Measurements from ENCODE around the gene CD53. TPM values are rescaled to one million over a fixed set of nuclear protein-coding genes. Genes with fewer than 3 reads are reported as not detected.
"Not testable (repeated sequence)": the region's sequence is repeated elsewhere in the genome, so short reads cannot be mapped to it uniquely, and the experiment has no call there.

Gene CD53
- polyA plus RNA-seq, 3 donors, result 826 to 1,222 (median 1,107) TPM

DNA sequence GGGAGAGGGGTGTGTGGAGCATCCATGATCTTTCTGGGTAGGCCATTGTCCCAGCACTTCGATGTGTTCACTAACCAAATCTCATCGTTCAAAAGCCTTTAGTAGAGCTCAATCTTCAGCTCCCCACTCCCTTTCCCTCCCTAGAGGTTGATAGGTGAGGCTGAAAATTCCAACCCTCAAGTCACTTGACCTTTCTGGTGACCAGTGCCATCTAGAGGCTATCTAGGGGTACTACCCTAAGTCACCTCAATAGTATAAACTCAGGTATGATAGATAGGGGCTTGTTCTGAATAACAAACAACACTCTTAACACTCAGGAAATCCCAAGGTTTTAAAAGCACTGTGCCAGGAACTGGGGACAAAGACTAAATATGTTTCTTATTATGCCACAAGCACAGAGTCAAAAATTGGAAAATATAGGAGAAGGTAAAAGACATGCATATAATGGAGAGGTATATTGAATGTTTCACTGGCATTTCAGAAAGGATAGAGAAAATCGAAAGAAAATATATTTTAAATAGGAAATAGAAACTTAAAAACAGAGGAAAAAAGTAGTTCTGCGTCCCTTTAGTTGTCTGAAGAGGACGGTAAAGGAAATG is 42.9 kb upstream of the CD53 start:
- Mint-ChIP-seq H3K27ac (no peak overlapping the region), H3K36me3 (no peaks in the 10 kb centered on the region), H3K4me3 (no peak overlapping the region), H3K4me1 (no peaks in the 10 kb centered on the region), H3K9me3 (peaks cover 0 to 5% (median 2%) of the 10 kb centered on the region in 7 donors), H3K27me3 (ENCODE audit: low read depth in 3 of 3) (peaks cover 0 to 3% (median 2%) of the 10 kb centered on the region in 3 donors)
- Histone ChIP-seq H2AFZ (ENCODE audit: insufficient read depth, low read depth, low read length, poor library complexity, severe bottlenecking) (no peak overlapping the region), H3K79me2 (ENCODE audit: insufficient read depth, low read length) (no peaks in the 10 kb centered on the region), H3K27me3 (ENCODE audit: control insufficient read depth in 2 of 2, insufficient read depth in 2 of 2, low read length in 2 of 2) (no peaks in the 10 kb centered on the region), H3K9me3 (replicated peaks in 1 of 2; ENCODE audit: control insufficient read depth in 1 of 2, insufficient read depth in 1 of 2, low read length in 2 of 2) (no peaks in the 10 kb centered on the region), H4K20me1 (ENCODE audit: insufficient read depth, low read length) (no peaks in the 10 kb centered on the region), H3K27ac (ENCODE audit: low read depth in 1 of 2, low read length in 2 of 2) (no peak overlapping the region), H3K4me2 (replicated peaks; ENCODE audit: extremely low read depth, low read length, poor library complexity, severe bottlenecking) (no peak overlapping the region), H3K36me3 (replicated peaks in 1 of 2; ENCODE audit: control insufficient read depth in 1 of 2, insufficient read depth in 2 of 2, low read length in 2 of 2) (no peaks in the 10 kb centered on the region), H3K4me3 (replicated peaks in 1 of 3; ENCODE audit: low read depth in 2 of 3, low read length in 3 of 3) (no peak overlapping the region), H3K4me1 (ENCODE audit: control insufficient read depth in 1 of 2, insufficient read depth in 2 of 2, low read length in 2 of 2) (no peaks in the 10 kb centered on the region), H3K9ac (ENCODE audit: insufficient read depth, low read length, poor library complexity, severe bottlenecking) (no peak overlapping the region)
- TF ChIP-seq, protein P1, sequence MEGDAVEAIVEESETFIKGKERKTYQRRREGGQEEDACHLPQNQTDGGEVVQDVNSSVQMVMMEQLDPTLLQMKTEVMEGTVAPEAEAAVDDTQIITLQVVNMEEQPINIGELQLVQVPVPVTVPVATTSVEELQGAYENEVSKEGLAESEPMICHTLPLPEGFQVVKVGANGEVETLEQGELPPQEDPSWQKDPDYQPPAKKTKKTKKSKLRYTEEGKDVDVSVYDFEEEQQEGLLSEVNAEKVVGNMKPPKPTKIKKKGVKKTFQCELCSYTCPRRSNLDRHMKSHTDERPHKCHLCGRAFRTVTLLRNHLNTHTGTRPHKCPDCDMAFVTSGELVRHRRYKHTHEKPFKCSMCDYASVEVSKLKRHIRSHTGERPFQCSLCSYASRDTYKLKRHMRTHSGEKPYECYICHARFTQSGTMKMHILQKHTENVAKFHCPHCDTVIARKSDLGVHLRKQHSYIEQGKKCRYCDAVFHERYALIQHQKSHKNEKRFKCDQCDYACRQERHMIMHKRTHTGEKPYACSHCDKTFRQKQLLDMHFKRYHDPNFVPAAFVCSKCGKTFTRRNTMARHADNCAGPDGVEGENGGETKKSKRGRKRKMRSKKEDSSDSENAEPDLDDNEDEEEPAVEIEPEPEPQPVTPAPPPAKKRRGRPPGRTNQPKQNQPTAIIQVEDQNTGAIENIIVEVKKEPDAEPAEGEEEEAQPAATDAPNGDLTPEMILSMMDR (IDR thresholded peaks at IDR 0.05), result peak; percentile 93
- peak; percentile 15 to 55 (median 50) for DNase-seq
- intact Hi-C loops (cut with micrococcal nuclease), result no loop called here
- WGBS (ENCODE audit: insufficient coverage), result 100% methylated on average over 2 of the region's 5 CpGs

DNA sequence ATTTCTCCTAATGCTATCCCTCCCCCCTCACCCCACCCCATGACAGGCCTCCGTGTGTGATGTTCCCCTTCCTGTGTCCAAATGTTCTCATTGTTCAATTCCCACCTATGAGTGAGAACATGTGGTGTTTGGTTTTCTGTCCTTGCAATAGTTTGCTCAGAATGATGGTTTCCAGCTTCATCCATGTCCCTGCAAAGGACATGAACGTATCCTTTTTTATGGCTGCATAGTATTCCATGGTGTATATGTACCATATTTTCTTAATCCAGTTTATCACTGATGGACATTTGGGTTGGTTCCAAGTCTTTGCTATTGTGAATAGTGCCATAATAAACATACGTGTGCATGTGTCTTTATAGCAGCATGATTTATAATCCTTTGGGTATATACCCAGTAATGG is 39.2 kb upstream of the CD53 start:
- H3K9ac ChIP-seq (ENCODE audit: insufficient read depth, low read length, poor library complexity, severe bottlenecking); H3K27ac ChIP-seq (ENCODE audit: low read depth in 1 of 2, low read length in 2 of 2); H3K27me3 ChIP-seq (ENCODE audit: control insufficient read depth in 2 of 2, insufficient read depth in 2 of 2, low read length in 2 of 2); H3K4me2 ChIP-seq (replicated peaks; ENCODE audit: extremely low read depth, low read length, poor library complexity, severe bottlenecking); DNase-seq; H3K9me3 Mint-ChIP-seq; H3K27ac Mint-ChIP-seq; H3K9me3 ChIP-seq (replicated peaks in 1 of 2; ENCODE audit: control insufficient read depth in 1 of 2, insufficient read depth in 1 of 2, low read length in 2 of 2); H3K27me3 Mint-ChIP-seq (ENCODE audit: low read depth in 3 of 3); H3K4me3 ChIP-seq (replicated peaks in 1 of 3; ENCODE audit: low read depth in 2 of 3, low read length in 3 of 3); H3K4me1 Mint-ChIP-seq; H3K4me1 ChIP-seq (ENCODE audit: control insufficient read depth in 1 of 2, insufficient read depth in 2 of 2, low read length in 2 of 2); H3K36me3 ChIP-seq (replicated peaks in 1 of 2; ENCODE audit: control insufficient read depth in 1 of 2, insufficient read depth in 2 of 2, low read length in 2 of 2); H4K20me1 ChIP-seq (ENCODE audit: insufficient read depth, low read length); H3K4me3 Mint-ChIP-seq; H2AFZ ChIP-seq (ENCODE audit: insufficient read depth, low read depth, low read length, poor library complexity, severe bottlenecking); H3K79me2 ChIP-seq (ENCODE audit: insufficient read depth, low read length); H3K36me3 Mint-ChIP-seq: not testable (repeated sequence)
- intact Hi-C loops (cut with micrococcal nuclease), result loop anchor here in 1 of 2 donors (2.0 kb wide), 1 partner anchor 13 kb away; no protein-coding TSS in a partner anchor
- WGBS (ENCODE audit: insufficient coverage), result no CpG with 5 or more reads among the region's 3 CpGs
